MM.1S (cell line): ENCODE data around the gene STARD3.

Source experiments
- DNase-seq: peaks from one replicate; pipeline ENCODE4 v3.0.0-alpha.2; 2015
- H2AFZ ChIP-seq: fragments of 300-600 bp; sonication (generic); 2 replicates; pipeline ENCODE4 v1.6.0; 2016; ENCODE audit warnings: antibody characterized with exemption, low read length
- H3F3A ChIP-seq: fragments of 300-600 bp; sonication (generic); 2 replicates; pipeline ENCODE4 v1.6.1; 2016; ENCODE audit warnings: mild to moderate bottlenecking, antibody characterized with exemption, low read length, moderate library complexity, mixed read lengths; ENCODE audit not compliant: insufficient read depth
- H3K27ac ChIP-seq: fragments of 300-600 bp; sonication (generic); 2 replicates; pipeline ENCODE4 v1.5.1; 2016; ENCODE audit warnings: mild to moderate bottlenecking, low read length
- H3K27me3 ChIP-seq: fragments of 300-600 bp; sonication (generic); replicated peaks from 2 replicates; pipeline ENCODE4 v1.6.0; 2016; ENCODE audit warnings: low read length; ENCODE audit not compliant: insufficient read depth
- H3K36me3 ChIP-seq: fragments of 300-600 bp; sonication (generic); replicated peaks from 2 replicates; pipeline ENCODE4 v1.6.1; 2016; ENCODE audit warnings: mild to moderate bottlenecking, low read length, mixed read lengths; ENCODE audit not compliant: insufficient read depth
- H3K4me1 ChIP-seq: fragments of 300-600 bp; sonication (generic); 2 replicates; pipeline ENCODE4 v1.6.1; 2016; ENCODE audit warnings: low read length, mixed read lengths
- H3K4me2 ChIP-seq: fragments of 300-600 bp; sonication (generic); 2 replicates; pipeline ENCODE4 v1.6.0; 2016; ENCODE audit warnings: low read depth, low read length
- H3K4me3 ChIP-seq: fragments of 300-600 bp; sonication (generic); 2 replicates; pipeline ENCODE4 v1.5.1; 2016; ENCODE audit warnings: low read length, mixed read lengths
- H3K79me2 ChIP-seq: fragments of 300-600 bp; sonication (generic); 2 replicates; pipeline ENCODE4 v1.6.1; 2016; ENCODE audit warnings: mixed run types, low read length, mixed read lengths
- H3K9ac ChIP-seq: fragments of 300-600 bp; sonication (generic); 2 replicates; pipeline ENCODE4 v1.6.1; 2016; ENCODE audit warnings: low read length, mixed read lengths
- H3K9me2 ChIP-seq: fragments of 300-600 bp; sonication (generic); replicated peaks from 2 replicates; pipeline ENCODE4 v1.6.1; 2016; ENCODE audit warnings: mild to moderate bottlenecking, low read length, mixed read lengths; ENCODE audit not compliant: insufficient read depth
- H3K9me3 ChIP-seq: fragments of 300-600 bp; sonication (generic); replicated peaks from 2 replicates; pipeline ENCODE4 v1.6.1; 2016; ENCODE audit warnings: mild to moderate bottlenecking, low read length, mixed read lengths; ENCODE audit not compliant: insufficient read depth
- H4K20me1 ChIP-seq: fragments of 300-600 bp; sonication (generic); 2 replicates; pipeline ENCODE4 v1.6.1; 2016; ENCODE audit warnings: mild to moderate bottlenecking, low read length, moderate library complexity, mixed read lengths; ENCODE audit not compliant: insufficient read depth
- EZH2 ChIP-seq: fragments of 300-600 bp; sonication (generic); optimal IDR thresholded peaks from 2 replicates; pipeline ENCODE3; 2017; ENCODE audit warnings: low read depth, mild to moderate bottlenecking, antibody characterized with exemption, low read length, mixed read lengths
- EZH2phosphoT487 ChIP-seq: fragments of 300-600 bp; sonication (generic); IDR thresholded peaks from 2 replicates; pipeline ENCODE4 v1.6.1; 2018; ENCODE audit warnings: antibody characterized with exemption, low read length
- TF ChIP-seq, protein P1 (sequence below): fragments of 300-600 bp; sonication (generic); IDR thresholded peaks from 2 replicates; pipeline ENCODE4 v1.5.1; 2016; ENCODE audit warnings: antibody characterized with exemption, low read length, mixed read lengths

The STARD3 gene

DNA sequence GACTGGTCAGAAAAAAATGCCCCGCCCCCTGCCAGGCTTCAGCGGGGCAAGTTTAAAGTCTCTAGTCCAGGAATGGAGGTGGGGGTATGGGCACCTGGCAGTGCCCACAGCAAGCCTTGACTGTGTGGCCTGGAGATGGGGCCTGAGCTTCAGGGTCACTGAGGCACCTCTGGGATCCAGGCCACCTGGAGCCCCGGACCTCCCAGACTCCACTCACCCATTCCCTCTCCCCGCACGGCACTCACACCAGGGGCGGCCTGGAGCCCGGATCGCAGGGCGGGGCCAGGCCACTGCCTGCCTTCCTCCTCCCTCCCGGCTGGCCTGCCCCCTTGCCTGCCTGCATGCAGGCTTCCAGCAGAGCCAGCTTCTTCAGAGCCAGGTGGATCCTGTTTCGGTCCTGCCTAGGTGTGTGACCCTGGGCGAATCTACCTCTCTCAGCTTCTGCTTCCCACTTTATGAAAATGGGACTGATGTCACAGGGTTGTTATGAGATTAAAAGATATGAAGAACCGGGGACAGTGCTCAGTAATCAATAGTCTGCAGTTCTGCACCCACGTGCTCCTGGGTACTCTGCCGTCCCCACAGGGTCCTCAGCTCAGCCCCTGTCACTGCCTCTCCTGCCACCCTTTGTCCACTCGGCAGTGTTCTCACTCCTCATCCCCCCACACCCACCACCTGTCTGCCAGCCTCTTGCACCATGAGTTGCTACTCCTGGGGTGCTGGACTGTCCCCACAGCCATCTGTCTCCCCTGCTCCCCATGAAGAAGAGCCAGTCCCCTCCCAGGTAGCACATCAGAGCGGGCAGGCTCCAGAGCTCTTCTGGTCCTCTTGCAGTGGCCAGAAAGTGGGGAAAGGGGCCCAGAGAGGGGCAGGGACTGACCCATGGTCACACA, 27.0 kb downstream of the STARD3 start:
- no peaks in the 10 kb centered on the region for H3K9me2 ChIP-seq
- H2AFZ ChIP-seq, result no peak overlapping the region
- no peak overlapping the region for H3K9ac ChIP-seq
- H3K36me3 ChIP-seq, result no peaks in the 10 kb centered on the region
- no peaks in the 10 kb centered on the region for H3K79me2 ChIP-seq
- H4K20me1 ChIP-seq, result no peaks in the 10 kb centered on the region
- TF ChIP-seq EZH2phosphoT487 (no peak), EZH2 (no peak)
- TF ChIP-seq, protein P1, sequence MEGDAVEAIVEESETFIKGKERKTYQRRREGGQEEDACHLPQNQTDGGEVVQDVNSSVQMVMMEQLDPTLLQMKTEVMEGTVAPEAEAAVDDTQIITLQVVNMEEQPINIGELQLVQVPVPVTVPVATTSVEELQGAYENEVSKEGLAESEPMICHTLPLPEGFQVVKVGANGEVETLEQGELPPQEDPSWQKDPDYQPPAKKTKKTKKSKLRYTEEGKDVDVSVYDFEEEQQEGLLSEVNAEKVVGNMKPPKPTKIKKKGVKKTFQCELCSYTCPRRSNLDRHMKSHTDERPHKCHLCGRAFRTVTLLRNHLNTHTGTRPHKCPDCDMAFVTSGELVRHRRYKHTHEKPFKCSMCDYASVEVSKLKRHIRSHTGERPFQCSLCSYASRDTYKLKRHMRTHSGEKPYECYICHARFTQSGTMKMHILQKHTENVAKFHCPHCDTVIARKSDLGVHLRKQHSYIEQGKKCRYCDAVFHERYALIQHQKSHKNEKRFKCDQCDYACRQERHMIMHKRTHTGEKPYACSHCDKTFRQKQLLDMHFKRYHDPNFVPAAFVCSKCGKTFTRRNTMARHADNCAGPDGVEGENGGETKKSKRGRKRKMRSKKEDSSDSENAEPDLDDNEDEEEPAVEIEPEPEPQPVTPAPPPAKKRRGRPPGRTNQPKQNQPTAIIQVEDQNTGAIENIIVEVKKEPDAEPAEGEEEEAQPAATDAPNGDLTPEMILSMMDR, result no peak
- no peaks in the 10 kb centered on the region for H3F3A ChIP-seq
- H3K4me2 ChIP-seq, result no peak overlapping the region
- no peak overlapping the region for H3K27ac ChIP-seq
- H3K27me3 ChIP-seq, result peaks cover 18% of the 10 kb centered on the region
- H3K4me3 ChIP-seq, result no peak overlapping the region
- H3K9me3 ChIP-seq, result no peaks in the 10 kb centered on the region
- DNase-seq, result no peak
- no peaks in the 10 kb centered on the region for H3K4me1 ChIP-seq

DNA sequence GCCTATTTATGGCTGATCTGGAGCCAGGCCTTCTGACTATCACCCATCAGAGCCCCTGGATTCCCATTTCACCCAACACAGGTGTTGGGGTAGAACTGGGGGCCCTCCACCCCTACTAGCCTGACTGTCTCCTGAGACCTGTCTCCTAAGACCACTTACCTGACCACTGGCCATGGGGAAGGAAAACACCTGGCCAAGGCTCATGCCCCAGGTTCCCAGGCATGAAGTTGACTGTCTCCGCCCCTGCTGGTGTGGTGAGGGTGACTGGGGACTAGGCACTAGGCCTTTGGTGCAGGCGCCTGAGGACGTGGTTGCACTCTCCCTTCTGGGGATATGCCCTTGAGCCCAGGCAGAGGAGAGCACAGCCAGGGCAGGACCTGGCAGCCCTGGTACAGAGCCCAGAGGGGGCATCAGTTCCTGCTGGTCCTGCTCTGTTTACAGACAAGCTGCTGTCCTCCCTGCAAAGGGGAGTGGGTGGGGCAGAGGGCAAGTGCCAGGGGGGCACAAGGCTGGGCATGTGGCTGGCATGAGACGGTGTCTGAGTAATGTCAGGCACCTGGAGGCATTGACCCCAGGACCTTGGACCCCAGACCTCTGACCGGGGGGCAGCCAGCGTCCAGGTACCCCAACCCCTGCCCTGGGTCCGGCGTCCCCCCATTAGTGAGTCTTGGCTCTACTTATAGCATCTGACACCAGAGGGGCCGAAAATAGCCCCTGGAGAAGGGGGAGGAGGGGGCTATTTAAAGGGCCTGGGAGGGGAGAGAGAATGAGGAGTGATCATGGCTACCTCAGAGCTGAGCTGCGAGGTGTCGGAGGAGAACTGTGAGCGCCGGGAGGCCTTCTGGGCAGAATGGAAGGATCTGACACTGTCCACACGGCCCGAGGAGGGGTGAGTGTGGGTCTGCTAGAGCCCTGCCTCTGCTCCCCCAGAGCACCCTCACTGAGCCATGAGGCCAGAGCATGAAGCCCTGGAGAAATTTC, 27.9 kb downstream of the STARD3 start, which contains the start of gene TCAP:
TSS of gene TCAP (plus strand) at position 769 of the 981 bp plus-strand sequence. CDS start at position 780, 11 bp downstream.
- Histone ChIP-seq H3K27me3 (peaks cover 26% of the 10 kb centered on the region), H3K9ac (no peak within 1 kb of the TSS), H3K27ac (no peak within 1 kb of the TSS), H4K20me1 (no peaks in the 10 kb centered on the region), H2AFZ (no peak within 1 kb of the TSS), H3K9me3 (no peaks in the 10 kb centered on the region), H3K79me2 (no peaks in the 10 kb centered on the region), H3K36me3 (no peaks in the 10 kb centered on the region), H3K4me1 (no peaks in the 10 kb centered on the region), H3F3A (no peaks in the 10 kb centered on the region), H3K4me3 (no peak within 1 kb of the TSS), H3K9me2 (no peaks in the 10 kb centered on the region), H3K4me2 (no peak within 1 kb of the TSS)
- TF ChIP-seq, protein P1, result no peak
- TF ChIP-seq EZH2phosphoT487 (no peak), EZH2 (no peak)
- DNase-seq, result no peak

DNA sequence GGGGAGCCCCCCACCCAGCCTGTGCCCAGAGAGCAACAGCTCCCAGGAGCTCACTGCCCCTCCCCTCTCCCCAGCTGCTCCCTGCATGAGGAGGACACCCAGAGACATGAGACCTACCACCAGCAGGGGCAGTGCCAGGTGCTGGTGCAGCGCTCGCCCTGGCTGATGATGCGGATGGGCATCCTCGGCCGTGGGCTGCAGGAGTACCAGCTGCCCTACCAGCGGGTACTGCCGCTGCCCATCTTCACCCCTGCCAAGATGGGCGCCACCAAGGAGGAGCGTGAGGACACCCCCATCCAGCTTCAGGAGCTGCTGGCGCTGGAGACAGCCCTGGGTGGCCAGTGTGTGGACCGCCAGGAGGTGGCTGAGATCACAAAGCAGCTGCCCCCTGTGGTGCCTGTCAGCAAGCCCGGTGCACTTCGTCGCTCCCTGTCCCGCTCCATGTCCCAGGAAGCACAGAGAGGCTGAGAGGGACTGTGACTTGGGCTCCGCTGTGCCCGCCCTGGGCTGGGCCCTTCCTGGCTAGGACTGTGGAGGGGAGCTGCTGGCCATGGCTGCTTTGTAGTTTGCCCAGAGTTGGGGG, 28.8 kb downstream of the STARD3 start:
- TF ChIP-seq EZH2phosphoT487, result no peak
- TF ChIP-seq, protein P1, result no peak; the same call in 1 of the 2 replicates
- no peak for TF ChIP-seq EZH2

More for the DNA sequence above, 28.8 kb downstream of the STARD3 start:
- H3K27me3 ChIP-seq, result peaks cover 27% of the 10 kb centered on the region
- H2AFZ ChIP-seq, result no peak overlapping the region
- no peaks in the 10 kb centered on the region for H3K9me3 ChIP-seq
- H3F3A ChIP-seq, result no peaks in the 10 kb centered on the region
- H3K9ac ChIP-seq, result no peak overlapping the region
- H3K9me2 ChIP-seq, result no peaks in the 10 kb centered on the region
- DNase-seq, result no peak
- no peaks in the 10 kb centered on the region for H3K4me1 ChIP-seq
- H3K36me3 ChIP-seq, result no peaks in the 10 kb centered on the region
- no peak overlapping the region for H3K4me2 ChIP-seq
- H3K4me3 ChIP-seq, result no peak overlapping the region
- H3K27ac ChIP-seq, result no peak overlapping the region
- H4K20me1 ChIP-seq, result no peaks in the 10 kb centered on the region
- H3K79me2 ChIP-seq, result no peaks in the 10 kb centered on the region
